ENCODE data around the gene DIP2B.
"Not testable (repeated sequence)": the region's sequence is repeated elsewhere in the genome, so short reads cannot be mapped to it uniquely, and the experiment has no call there.

The DIP2B gene

DNA sequence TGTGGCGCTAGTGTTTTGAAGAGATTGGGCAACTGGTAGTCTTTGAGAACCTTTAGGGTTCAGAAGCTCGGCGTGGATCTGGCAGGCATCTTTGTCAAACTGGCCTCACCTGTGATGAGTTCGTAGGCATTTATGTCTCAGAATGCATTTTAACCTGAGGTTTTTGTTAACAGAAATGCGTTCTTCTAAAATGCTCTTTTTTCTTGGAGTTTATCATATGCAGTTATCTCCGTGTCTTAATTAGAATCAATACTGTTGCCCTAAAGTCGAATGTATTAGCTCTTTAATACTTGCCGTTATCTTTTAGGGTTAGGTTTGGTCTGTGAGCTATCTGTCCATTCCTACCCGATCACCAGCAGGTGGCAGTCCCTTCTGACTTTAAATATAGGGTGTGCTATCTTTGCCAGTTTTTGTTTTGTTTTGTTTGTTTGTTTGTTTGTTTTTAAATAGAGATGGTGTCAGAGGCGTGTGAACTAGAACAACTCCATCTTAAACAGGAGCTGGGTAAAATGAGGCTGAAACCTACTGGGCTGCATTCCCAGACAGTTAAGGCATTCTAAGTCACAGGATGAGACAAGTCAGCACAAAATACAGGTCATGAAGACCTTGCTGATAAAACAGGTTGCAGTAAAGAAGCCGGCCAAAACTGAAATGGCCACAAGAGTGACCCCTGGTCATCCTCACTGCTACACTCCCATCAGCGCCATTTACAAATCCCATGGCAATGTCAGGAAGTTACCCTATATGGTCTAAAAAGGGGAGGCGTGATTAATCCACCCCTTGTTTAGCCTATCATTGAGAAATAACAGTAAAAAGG, 260.5 kb downstream of the DIP2B start:
- peak; percentile 16 for DNase-seq (ENCODE audit: low spot score)
- FAIRE-seq, result no peak

DNA sequence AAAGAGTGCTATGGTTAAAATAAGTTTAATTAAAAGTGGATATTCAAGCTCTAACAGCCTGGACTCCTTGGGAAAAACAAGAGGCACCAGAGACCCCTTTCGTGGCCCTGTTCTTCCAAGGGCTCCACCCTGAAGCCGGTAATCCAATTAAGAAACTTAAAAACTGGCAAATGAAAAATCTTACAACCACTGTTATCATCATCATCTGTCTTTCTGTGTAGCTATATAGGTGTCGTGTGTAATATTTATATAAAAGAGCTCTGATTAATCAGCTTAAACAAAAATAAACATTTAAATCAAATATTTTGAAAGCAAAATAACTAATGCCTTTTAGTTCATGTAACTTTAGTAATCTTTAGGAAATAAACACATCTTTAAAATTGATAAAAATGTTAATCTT, 263.6 kb downstream of the DIP2B start:
- DNase-seq (ENCODE audit: low spot score), result no peak
- no peak for FAIRE-seq

DNA sequence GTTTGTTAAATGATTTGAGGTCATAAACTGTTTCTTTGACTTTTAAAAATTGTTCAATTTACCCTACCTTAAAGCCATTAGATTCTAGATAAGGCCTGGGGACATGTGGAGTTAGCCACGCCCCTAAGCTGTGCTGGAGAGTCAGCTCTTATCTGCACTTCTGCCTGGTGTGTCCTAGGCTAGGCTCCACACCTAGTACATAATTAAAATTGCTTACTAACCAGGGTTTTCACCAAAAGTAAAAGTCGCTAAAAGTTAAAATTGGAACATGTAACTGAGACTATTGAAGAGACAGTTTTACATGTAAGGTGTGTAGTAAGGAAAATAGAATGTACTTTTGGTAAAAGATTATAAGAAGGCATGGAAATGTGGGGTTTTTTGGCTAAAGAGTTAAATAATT, 264.0 kb downstream of the DIP2B start:
- not testable (repeated sequence) for FAIRE-seq; DNase-seq (ENCODE audit: low spot score)

DNA sequence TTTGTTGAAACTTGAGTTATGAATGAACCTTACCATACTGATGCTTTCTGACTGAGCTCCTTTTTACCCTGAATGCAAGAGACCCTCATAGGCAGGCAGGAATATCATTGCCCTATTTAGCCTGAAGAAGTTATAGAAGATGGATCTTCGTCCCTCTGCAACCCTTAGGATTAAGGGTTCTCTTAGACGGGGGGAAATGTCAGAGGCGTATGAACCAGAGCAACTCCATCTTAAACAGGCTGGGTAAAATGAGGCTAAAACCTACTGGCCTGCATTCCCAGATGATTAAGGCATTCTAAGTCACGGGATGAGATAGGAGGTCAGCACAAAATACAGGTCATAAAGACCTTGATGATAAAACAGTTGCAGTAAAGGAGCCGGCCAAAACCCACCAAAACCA, 266.6 kb downstream of the DIP2B start:
- DNase-seq (ENCODE audit: low spot score), result no peak
- no peak for FAIRE-seq

DNA sequence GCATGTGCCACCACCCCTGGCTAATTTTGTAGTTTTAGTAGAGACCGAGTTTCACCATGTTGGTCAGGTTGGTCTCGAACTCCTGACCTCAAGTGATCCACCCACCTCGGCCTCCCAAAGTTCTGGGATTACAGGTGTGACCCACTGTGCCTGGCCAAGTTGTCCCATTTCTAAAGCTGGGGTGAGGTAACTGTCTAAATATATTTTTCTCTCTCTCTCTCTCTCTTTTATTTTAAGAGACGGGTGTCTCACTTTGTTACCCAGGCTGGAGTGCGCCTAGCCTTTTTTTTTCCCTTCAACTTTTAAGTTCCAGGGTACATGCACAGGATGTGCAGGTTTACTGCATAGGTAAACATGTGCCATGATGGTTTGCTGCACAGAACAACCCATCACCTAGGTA, 267.7 kb downstream of the DIP2B start:
- DNase-seq (ENCODE audit: low spot score), result no peak
- FAIRE-seq, result no peak

DNA sequence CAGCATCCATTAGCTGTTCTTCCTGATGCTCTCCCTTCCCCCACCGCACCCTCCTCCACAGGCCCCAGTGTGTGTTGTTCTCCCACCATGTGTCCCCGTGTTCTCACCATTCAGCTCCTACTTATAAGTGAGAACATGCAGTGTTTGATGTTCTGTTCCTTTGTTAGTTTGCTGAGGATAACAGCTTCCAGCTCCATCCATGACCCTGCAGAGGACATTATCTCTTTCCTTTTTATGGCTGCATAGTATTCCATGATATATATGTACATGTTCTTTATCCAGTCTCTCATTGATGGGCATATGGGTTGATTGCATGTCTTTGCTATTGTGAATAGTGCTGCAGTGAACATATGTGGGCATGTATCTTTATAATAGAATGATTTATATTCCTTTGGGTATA, 268.1 kb downstream of the DIP2B start:
- DNase-seq (ENCODE audit: low spot score) (no peak), FAIRE-seq (no peak)

DNA sequence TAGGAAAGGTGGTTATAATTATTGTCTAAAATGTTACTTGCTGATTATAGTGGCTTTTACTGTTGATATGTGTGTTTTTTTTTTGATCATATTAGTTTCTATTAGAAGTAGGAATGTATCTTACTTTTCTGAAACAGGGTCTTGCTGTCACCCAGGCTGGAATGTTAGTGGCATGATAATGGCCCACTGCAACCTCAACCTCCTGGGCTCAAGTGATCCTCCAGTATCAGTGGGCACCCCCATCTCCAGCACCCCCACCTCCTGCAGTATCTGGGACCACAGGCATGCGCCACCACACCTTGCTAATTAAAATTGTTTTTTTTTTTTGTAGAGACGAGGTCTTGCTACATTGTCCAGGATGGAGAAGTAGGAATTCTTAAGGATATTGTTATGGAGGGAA, 270.5 kb downstream of the DIP2B start:
- no peak for DNase-seq (ENCODE audit: low spot score)
- FAIRE-seq, result no peak

DNA sequence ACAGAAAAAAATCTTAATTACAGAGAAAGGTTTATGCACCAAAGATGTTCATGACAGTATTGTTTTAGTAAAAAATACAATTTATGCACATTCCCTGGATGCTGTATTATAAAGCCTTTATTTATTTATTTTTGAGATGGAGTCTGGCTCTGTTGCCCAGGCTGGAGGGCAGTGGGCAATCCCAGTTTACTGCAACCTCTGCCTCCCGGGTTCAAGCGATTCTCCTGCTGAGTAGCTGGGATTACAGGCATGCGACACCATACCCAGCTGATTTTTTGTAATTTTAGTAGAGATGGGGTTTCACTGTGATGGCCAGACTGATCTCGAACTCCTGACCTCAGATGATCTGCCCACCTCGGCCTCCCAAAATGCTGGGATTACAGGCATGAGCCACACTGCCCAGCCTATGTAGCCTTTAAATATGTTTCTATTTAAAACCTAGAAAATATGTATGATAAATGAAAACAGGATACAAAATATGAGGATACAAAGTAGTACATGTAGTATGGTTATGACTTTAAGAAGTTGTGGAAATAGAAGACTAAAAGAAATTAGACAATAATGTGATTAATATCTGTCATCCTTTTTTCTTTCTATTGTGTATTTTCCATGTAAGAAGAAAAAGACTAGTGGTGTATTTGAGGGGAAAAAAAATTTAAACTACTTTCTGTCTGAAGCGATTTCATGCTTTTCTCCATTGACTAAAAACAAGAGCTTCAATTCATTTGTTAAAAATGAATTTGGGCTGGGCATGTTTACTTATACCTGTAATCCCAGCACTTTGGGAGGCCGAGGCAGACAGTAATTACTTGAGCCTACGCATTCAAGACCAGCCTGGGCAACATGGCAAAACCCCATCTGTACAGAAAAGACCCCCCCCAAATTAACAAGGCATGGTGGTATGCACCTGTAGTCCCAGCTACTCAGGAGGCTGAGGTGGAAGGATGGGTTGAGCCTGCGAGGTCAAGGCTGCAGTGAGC, 272.3 kb downstream of the DIP2B start:
- DNase-seq (ENCODE audit: low spot score), result no peak
- no peak for FAIRE-seq

DNA sequence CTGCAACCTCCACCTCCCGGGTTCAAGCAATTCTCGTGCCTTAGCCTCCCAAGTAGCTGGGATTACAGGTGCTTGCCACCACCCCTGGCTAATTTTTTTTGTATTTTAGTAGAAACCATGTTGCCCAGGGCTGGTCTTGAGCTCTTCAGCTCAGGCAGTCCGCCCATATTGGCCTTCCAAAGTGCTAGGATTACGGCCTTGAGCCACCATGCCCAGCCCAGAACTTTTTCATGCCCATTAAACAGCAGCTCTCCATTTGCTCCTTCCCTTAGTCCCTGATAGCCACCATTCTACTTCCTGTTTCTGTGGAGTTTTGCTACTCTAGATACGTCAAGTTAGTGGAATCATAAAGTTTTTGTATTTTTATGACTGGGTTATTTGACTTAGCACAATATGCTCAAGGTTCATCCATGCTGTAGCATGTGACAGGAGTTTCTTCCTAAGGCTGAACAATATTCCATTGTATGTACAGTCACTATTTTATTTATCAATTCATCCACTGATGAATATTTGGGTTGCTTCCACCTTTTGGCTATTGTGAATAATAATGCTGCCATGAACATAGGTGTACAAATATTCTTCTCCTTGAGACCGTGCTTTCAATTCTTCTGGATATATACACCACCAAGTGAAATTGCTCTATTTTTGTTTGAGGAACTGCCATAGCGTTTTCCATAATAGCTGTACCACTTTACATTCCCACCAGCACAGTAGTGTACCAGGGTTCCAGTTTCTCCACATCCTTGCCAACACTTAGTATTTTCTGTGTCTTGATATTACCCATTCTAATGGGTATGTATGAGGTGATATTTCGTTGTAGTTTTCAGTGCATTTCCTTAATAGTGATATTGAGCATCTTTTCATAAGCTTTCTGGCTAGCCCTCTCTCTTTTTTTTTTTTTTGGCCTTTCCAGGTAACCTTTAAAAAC, 274.1 kb downstream of the DIP2B start:
- no peak for FAIRE-seq
- no peak for DNase-seq (ENCODE audit: low spot score)

DNA sequence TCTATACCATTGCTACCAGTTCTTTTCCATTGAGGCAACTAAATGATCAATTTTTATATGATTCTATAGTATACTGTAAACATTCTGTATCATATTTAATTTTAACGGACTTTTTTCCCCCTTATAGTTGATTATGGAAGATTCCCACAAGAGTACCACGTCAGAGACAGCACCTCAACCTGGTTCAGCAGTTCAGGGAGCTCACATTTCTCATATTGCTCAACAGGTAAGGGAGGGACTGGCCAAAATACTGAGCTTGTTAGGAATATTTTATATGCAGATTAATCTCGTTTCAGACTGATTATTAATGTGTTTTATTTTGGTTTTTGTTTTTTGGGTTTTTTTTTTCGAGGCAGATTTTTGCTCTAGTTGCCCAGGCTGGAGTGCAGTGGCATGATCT, 275.2 kb downstream of the DIP2B start:
- FAIRE-seq (no peak), DNase-seq (ENCODE audit: low spot score) (no peak)

DNA sequence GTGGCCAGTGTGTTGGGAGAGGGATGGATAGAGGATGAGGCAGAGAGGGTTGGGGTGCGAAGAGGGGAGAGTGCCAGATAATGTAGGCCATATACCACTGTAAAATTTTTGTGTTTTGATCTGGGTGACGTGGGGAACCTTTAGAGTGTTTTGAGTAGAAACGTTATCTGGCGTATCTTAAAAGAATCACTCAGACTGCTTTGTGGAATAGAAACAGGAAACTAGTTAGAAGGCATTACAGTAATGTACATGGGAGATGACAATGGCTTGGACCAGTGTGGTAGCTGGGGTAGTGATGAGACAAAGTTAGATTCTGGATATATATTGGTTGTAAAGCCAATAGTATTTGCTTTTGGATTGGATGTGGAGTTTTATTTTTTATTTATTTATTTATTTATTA, 279.7 kb downstream of the DIP2B start:
- FAIRE-seq, result no peak

DNA sequence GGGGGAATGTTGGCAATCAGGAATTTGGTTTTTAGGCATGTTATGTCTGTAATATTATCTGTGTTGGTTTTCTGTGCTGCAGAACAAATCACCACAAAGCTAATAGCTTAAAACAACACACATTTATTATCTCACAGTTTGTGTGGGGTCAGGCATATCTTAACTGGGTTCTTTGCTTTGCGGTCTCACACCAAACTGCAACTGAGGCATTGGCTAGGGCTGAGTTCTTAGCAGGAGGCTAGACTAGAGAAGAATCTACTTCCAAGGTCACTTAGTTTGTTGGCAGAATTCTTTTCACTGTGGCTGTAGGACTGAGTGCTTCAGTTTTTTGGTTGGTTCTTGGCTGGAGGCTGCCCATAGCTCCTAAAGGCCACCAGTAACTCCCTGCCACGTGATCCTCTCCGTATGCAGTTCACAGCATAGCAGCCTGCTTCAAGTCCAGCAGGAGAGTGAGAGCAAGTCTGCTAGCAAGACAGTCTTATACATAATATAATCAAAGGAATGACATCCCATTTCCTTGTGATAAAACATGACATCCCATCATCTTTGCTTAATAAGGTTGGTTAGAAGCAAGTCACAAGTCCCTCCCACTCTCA, 280.7 kb downstream of the DIP2B start:
- DNase-seq (ENCODE audit: low spot score) (no peak), FAIRE-seq (no peak)

More for the DNA sequence above, 279.7 kb downstream of the DIP2B start:
- no peak for DNase-seq (ENCODE audit: low spot score)

DNA sequence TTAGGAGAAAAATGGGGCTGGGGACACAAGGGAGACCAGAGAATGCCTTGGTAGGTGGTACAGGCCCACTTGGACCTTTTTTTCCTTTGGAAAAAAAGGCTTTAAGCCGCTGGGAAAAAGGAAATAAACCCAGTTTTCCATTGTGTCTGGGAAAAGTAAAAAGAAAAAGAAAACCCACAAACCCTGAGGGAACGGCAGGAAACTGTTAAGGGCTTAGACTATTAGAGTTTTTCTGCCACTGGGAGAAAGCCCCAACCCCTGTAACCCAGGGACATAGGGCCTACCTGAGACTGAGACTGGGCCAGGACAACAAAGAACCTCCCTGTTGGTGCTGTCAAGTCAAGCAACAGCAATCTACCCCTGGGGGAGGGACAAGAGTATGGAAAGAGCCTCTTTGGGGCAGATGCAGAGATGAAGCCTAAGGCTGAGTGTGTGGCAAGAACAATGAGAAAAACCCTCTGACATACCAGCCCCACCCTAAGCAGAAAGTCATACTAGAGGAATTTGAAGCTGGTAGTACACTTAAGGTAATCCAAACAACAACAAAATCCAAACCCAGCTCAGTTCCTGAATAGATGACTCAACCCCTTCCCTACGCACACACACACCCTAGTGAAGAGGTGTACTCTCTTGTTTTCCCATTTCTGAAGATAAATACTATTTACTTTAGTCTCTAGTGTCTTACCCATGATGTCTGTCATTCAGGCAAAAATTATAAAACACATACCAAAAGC, 281.9 kb downstream of the DIP2B start:
- DNase-seq (ENCODE audit: low spot score) (peak; percentile 64), FAIRE-seq (no peak)

DNA sequence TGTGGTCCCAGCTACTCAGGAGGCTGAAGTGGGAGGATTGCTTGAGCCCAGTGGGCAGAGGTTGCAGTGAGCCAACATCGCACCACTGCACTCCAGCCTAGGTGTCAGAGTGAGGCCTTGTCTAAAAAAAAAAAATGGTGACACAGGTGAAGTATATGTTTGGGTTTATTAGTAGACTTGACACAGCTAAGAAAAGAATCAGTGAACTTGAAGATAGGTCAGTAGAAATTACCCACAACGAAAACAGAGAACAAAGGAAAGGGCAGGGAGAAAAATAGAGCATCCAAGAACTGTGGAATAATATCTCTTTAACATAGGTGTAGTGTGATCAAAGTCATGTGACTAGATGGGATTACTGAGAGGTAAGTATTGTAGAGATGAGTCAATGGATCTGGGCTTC, 282.8 kb downstream of the DIP2B start:
- DNase-seq (ENCODE audit: low spot score) (no peak), FAIRE-seq (no peak)

DNA sequence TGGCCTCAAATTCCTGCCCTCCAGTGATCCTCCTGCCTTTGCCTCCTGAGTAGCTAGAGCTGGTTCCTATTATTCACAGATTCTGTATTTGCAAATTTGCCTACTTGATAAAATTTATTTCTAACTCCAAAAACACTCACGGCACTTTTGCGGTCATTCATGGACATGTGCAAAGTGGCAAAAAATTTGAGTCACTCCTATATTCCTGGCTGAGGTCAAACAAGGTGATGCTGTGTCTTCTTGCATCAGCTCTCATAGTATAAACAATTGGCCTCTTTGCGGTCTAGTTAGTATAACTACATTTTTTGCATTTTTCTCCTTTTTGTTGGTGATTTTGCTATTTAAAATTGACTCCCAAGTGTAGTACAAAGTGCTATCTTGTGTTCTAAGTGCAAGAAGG, 283.8 kb downstream of the DIP2B start:
- DNase-seq (ENCODE audit: low spot score) (no peak), FAIRE-seq (no peak)

DNA sequence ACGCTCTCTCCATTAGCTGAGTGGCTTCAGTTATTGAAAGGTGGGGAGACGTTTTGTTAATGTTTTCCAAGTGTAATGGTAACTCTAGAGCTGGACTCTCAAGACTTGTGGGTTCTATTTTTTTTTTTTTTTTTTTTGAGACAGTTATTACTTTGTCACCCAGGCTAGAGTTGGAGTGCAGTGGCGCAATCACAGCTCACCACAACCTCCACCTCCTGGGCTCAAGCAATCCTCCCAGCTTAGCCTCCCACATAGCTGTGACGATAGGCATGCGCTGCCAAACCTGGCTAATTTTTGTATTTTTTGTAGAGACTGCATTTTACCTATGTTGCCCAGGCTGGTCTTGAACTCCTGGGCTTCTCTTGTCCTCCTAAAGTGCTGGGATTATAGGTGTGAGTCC, 285.3 kb downstream of the DIP2B start:
- DNase-seq (ENCODE audit: low spot score) (no peak), FAIRE-seq (no peak)

Measured in RCC 7860 (cell line).